ENCODE data around the gene VNN1.

VNN1 gene

DNA sequence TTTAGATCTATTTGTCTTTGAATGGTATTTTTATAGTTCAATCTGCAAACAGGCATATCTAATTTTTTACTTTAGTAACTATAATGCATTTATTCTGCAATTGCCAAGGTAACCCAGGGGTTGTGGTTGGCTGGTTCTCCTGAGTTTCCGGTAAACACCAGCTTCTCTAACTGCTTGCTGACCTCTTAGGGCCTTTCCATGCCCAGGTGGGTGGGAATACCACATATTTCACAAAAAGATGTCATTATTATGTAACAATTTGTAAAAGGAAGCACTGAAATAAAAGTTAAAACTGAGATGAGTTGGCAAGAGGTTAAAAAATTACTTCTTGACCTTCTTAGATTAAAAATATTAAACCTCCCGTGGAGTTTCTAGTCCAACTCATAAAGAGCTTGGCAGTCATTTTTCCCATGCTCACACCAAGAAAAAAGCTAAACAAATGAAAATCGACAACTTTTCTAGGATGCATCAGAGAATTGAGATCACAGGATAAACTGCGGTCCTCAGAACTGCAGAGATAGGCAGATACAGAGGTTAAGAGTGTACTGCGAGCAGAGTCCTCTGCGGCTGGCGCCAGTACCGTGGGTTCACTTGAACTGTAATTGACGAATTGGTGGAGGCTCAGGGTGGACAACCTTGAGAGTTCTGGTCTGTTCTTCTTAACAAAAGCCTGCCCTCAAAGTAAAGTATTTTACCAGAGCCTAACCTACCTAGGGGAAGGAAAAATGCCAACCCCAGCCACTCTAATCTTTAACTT lies 2.2 kb upstream of the VNN1 start:
- no peak overlapping the region for H3K27ac ChIP-seq (ENCODE audit: poor library complexity, severe bottlenecking)
- no peaks in the 10 kb centered on the region for H3K27me3 ChIP-seq (ENCODE audit: insufficient read depth, poor library complexity, severe bottlenecking)
- no peak overlapping the region for H3K4me3 ChIP-seq (ENCODE audit: severe bottlenecking)
- H3K9me3 ChIP-seq (ENCODE audit: severe bottlenecking): no peaks in the 10 kb centered on the region
- ATAC-seq (ENCODE audit: low read depth) (no peak), DNase-seq (ENCODE audit: low spot score) (no peak)
- H3K36me3 ChIP-seq (ENCODE audit: low read depth): no peaks in the 10 kb centered on the region
- peaks cover 3% of the 10 kb centered on the region for H3K4me1 ChIP-seq (ENCODE audit: insufficient read depth, poor library complexity, severe bottlenecking)
- TF ChIP-seq, protein P1, sequence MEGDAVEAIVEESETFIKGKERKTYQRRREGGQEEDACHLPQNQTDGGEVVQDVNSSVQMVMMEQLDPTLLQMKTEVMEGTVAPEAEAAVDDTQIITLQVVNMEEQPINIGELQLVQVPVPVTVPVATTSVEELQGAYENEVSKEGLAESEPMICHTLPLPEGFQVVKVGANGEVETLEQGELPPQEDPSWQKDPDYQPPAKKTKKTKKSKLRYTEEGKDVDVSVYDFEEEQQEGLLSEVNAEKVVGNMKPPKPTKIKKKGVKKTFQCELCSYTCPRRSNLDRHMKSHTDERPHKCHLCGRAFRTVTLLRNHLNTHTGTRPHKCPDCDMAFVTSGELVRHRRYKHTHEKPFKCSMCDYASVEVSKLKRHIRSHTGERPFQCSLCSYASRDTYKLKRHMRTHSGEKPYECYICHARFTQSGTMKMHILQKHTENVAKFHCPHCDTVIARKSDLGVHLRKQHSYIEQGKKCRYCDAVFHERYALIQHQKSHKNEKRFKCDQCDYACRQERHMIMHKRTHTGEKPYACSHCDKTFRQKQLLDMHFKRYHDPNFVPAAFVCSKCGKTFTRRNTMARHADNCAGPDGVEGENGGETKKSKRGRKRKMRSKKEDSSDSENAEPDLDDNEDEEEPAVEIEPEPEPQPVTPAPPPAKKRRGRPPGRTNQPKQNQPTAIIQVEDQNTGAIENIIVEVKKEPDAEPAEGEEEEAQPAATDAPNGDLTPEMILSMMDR (IDR thresholded peaks at IDR 0.05; ENCODE audit: poor library complexity, severe bottlenecking): no peak

DNA sequence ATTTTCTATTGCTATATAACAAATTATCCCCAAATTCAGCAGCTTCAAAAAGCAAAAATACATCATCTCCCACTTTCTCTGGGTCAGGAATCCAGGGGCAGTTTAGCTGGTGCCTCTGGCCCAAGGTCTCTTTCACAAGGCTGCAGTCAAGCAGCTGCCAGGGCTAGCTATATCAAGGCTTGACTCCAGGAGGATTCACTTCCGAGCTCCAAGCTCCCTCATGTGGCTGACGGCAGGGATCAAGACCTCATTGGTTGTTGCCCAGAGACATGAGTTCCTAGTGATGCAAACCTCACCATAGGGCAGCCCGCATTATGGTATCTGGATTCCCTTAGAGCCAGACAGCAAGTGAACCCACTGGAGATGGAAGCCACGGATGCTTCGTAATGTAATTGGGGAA lies 1.3 kb upstream of the VNN1 start:
- H3K36me3 ChIP-seq (ENCODE audit: low read depth): no peaks in the 10 kb centered on the region
- DNase-seq (ENCODE audit: low spot score): no peak
- ATAC-seq (ENCODE audit: low read depth): peak; percentile 83
- TF ChIP-seq, protein P1 (IDR thresholded peaks at IDR 0.05; ENCODE audit: poor library complexity, severe bottlenecking): peak; percentile 53
- no peak overlapping the region for H3K4me3 ChIP-seq (ENCODE audit: severe bottlenecking)
- H3K9me3 ChIP-seq (ENCODE audit: severe bottlenecking): no peaks in the 10 kb centered on the region
- H3K27me3 ChIP-seq (ENCODE audit: insufficient read depth, poor library complexity, severe bottlenecking): no peaks in the 10 kb centered on the region
- no peak overlapping the region for H3K27ac ChIP-seq (ENCODE audit: poor library complexity, severe bottlenecking)
- peaks cover 3% of the 10 kb centered on the region for H3K4me1 ChIP-seq (ENCODE audit: insufficient read depth, poor library complexity, severe bottlenecking)

DNA sequence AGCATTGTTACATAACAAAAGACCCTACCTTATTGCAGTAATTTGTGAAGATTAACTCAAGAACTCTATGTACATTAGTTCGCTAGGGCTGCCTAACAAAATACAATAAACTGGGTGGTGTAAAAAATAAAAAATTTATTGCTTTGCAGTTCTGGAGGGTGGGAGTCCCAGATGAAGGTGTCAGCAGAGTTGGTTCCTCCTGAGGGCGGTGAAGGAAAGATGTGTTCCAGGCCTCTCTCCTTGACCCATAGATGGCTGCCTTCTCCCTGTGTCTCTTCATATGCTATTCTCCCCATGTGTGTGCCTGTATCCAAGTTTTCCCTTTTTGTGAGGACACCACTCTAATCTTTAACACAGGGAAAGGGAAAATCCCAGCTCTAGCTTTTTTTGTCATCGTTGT lies 305 bp upstream of the VNN1 start:
- no peak overlapping the region for H3K27ac ChIP-seq (ENCODE audit: poor library complexity, severe bottlenecking)
- no peaks in the 10 kb centered on the region for H3K36me3 ChIP-seq (ENCODE audit: low read depth)
- ATAC-seq (ENCODE audit: low read depth) (no peak), DNase-seq (ENCODE audit: low spot score) (no peak)
- TF ChIP-seq, protein P1 (IDR thresholded peaks at IDR 0.05; ENCODE audit: poor library complexity, severe bottlenecking): no peak
- H3K4me1 ChIP-seq (ENCODE audit: insufficient read depth, poor library complexity, severe bottlenecking): peaks cover 3% of the 10 kb centered on the region
- no peaks in the 10 kb centered on the region for H3K27me3 ChIP-seq (ENCODE audit: insufficient read depth, poor library complexity, severe bottlenecking)
- H3K4me3 ChIP-seq (ENCODE audit: severe bottlenecking): no peak overlapping the region
- H3K9me3 ChIP-seq (ENCODE audit: severe bottlenecking): no peaks in the 10 kb centered on the region

DNA sequence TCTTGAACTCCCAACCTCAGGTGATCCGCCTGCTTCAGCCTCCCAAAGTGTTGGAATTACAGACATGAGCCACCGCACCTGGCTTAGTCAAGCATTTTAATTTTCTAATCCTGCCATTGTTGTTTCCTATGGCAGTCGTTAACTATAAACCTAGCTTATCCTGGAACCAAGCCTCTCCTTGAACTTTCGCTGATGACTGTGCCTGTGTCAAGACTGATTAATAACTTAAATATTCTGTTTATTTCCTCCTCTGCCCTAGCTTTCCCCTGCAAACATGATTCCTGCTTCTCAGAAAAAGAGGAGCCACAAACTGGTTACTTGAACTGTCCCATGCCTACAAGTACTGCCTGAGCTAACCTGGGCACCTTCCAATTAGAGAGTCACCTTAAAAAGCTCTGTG lies 1.5 kb downstream of the VNN1 start:
- Histone ChIP-seq H3K27me3 (ENCODE audit: insufficient read depth, poor library complexity, severe bottlenecking) (no peaks in the 10 kb centered on the region), H3K4me3 (ENCODE audit: severe bottlenecking) (no peak overlapping the region), H3K27ac (ENCODE audit: poor library complexity, severe bottlenecking) (no peak overlapping the region), H3K36me3 (ENCODE audit: low read depth) (no peaks in the 10 kb centered on the region), H3K4me1 (ENCODE audit: insufficient read depth, poor library complexity, severe bottlenecking) (peaks cover 3% of the 10 kb centered on the region), H3K9me3 (ENCODE audit: severe bottlenecking) (no peaks in the 10 kb centered on the region)
- ATAC-seq (ENCODE audit: low read depth): peak; percentile 92
- TF ChIP-seq, protein P1 (IDR thresholded peaks at IDR 0.05; ENCODE audit: poor library complexity, severe bottlenecking): no peak
- DNase-seq (ENCODE audit: low spot score): no peak

DNA sequence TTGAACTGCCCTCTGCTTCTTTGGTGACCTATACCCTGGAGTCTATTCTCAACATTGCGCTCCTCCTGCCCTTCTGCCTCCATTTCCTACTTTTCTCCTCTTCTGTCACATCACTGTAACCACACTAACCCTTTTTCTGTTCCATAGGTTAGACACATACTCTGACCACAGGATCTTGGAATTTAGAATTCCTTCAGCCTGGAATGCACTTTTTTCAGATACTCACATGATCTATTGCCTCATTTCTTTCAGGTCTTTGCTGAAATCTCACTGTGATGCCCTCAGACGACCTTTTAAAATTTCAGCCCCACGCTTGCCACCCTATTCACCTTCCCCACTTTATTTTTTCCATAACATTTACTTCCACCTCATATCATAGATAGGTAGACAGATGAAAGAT lies 5.1 kb downstream of the VNN1 start:
- DNase-seq (ENCODE audit: low spot score): no peak
- Histone ChIP-seq H3K9me3 (ENCODE audit: severe bottlenecking) (no peaks in the 10 kb centered on the region), H3K36me3 (ENCODE audit: low read depth) (no peaks in the 10 kb centered on the region), H3K27me3 (ENCODE audit: insufficient read depth, poor library complexity, severe bottlenecking) (no peaks in the 10 kb centered on the region), H3K27ac (ENCODE audit: poor library complexity, severe bottlenecking) (no peak overlapping the region), H3K4me3 (ENCODE audit: severe bottlenecking) (no peak overlapping the region), H3K4me1 (ENCODE audit: insufficient read depth, poor library complexity, severe bottlenecking) (peaks cover 3% of the 10 kb centered on the region)
- TF ChIP-seq, protein P1 (IDR thresholded peaks at IDR 0.05; ENCODE audit: poor library complexity, severe bottlenecking): no peak
- ATAC-seq (ENCODE audit: low read depth): no peak
